ENCODE data around the gene GIGYF2. TPM values are rescaled to one million over a fixed set of nuclear protein-coding genes. Genes with fewer than 3 reads are reported as not detected.

GIGYF2 gene
- total and polyA plus RNA-seq, 8 donors = 7.1 to 158 (median 75.0) TPM

DNA sequence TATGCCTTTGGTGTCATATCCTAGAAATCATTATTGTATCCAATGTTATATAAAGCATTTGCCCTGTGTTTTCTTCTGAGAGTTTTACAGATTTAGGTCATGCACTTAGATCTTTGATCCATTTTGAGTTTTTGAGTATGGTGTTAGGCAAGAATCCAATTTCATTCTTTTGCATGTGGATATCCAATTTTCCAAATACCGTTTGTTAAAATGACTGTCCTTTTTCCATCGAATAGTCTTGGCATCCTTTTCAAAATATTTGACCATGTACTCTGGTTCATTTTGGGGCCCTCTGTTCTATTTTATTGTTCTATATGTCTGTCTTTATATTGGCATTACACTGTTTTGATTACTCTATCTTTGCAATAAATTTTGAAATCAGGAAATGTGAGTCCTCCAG, 103.0 kb downstream of the GIGYF2 start:
- Histone ChIP-seq H3K4me1 (peaks cover 0 to 3% (median 0%) of the 10 kb centered on the region in 4 donors), H3K27me3 (no peaks in the 10 kb centered on the region), H3K9me3 (peaks cover 0 to 15% (median 5%) of the 10 kb centered on the region in 4 donors), H3K36me3 (peaks cover 12 to 73% (median 68%) of the 10 kb centered on the region in 4 donors), H3K27ac (no peak overlapping the region), H3K4me3 (no peak overlapping the region)
- DNase-seq = no peak
- intact Hi-C loops (cut with DNase I; ENCODE audit: low total_unique reads) = no loop called here
- no peak for TF ChIP-seq EP300 (IDR thresholded peaks at IDR 0.05)
- TF ChIP-seq POLR2AphosphoS5 (IDR thresholded peaks at IDR 0.05) = no peak
- no peak for TF ChIP-seq POLR2A (IDR thresholded peaks at IDR 0.05)
- no peak for TF ChIP-seq CTCF (IDR thresholded peaks at IDR 0.05)
- 73 to 88% (median 88%) methylated on average over 2 of the region's 2 CpGs for WGBS, 5 donors

GRCh38 chr2:232802091-232802490, 105.0 kb downstream of the GIGYF2 start:
- no peak for TF ChIP-seq EP300 (IDR thresholded peaks at IDR 0.05)

GRCh38 chr2:232809349-232810124, 112.4 kb downstream of the GIGYF2 start:
- no peaks in the 10 kb centered on the region for H3K4me1 ChIP-seq
- no peaks in the 10 kb centered on the region for H3K27me3 ChIP-seq
- intact Hi-C loops (cut with DNase I; ENCODE audit: low total_unique reads) = no loop called here
- 86 to 95% (median 88%) methylated on average over 5 of the region's 5 CpGs for WGBS, 5 donors
- H3K4me3 ChIP-seq = no peak overlapping the region
- H3K27ac ChIP-seq = no peak overlapping the region
- TF ChIP-seq POLR2A (IDR thresholded peaks at IDR 0.05) (no peak), EP300 (IDR thresholded peaks at IDR 0.05) (no peak), CTCF (IDR thresholded peaks at IDR 0.05) (no peak), POLR2AphosphoS5 (IDR thresholded peaks at IDR 0.05) (no peak)
- no peaks in the 10 kb centered on the region for H3K9me3 ChIP-seq
- peaks cover 56 to 97% (median 89%) of the 10 kb centered on the region in 4 donors for H3K36me3 ChIP-seq
- DNase-seq = no peak

More at GRCh38 chr2:232802091-232802490, 105.0 kb downstream of the GIGYF2 start:
- H3K27me3 ChIP-seq = no peaks in the 10 kb centered on the region
- intact Hi-C loops (cut with DNase I; ENCODE audit: low total_unique reads) = no loop called here
- DNase-seq = no peak
- WGBS, 5 donors = 78 to 96% (median 95%) methylated on average over 3 of the region's 3 CpGs
- no peak overlapping the region for H3K4me3 ChIP-seq
- peaks cover 12 to 67% (median 66%) of the 10 kb centered on the region in 4 donors for H3K36me3 ChIP-seq
- peaks cover 0 to 3% (median 0%) of the 10 kb centered on the region in 4 donors for H3K4me1 ChIP-seq
- peaks cover 0 to 15% (median 5%) of the 10 kb centered on the region in 4 donors for H3K9me3 ChIP-seq
- no peak overlapping the region for H3K27ac ChIP-seq

DNA sequence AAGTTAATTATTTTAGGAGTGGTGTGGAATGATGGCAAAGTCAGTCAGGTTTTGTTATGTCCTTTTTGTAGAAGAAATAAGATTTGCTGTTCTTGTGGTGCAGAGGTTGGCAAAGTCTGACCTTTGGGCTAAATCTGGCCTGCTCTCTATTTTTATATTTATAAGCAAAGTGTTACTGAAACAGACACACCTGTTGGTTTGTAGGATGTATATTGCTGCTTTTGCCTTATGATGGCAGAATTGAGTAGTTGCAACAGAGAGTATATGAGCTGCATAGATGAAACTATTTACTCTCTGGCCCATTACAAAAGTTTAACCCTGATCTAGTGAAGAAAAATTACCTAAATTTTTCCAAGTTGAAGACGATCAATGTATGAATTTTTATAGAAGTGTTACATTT, 113.3 kb downstream of the GIGYF2 start:
- 92 to 98% (median 95%) methylated on average over 1 of the region's 1 CpG for WGBS, 5 donors
- H3K27ac ChIP-seq = no peak overlapping the region

More for the DNA sequence above, 113.3 kb downstream of the GIGYF2 start:
- peaks cover 60 to 98% (median 96%) of the 10 kb centered on the region in 4 donors for H3K36me3 ChIP-seq
- H3K27me3 ChIP-seq = no peaks in the 10 kb centered on the region
- intact Hi-C loops (cut with DNase I; ENCODE audit: low total_unique reads) = no loop called here
- H3K4me3 ChIP-seq = no peak overlapping the region
- no peak for TF ChIP-seq EP300 (IDR thresholded peaks at IDR 0.05)
- TF ChIP-seq POLR2A (IDR thresholded peaks at IDR 0.05) = no peak
- no peak for TF ChIP-seq CTCF (IDR thresholded peaks at IDR 0.05)
- no peak for TF ChIP-seq POLR2AphosphoS5 (IDR thresholded peaks at IDR 0.05)
- H3K4me1 ChIP-seq = peaks cover 0 to 8% (median 4%) of the 10 kb centered on the region in 4 donors
- H3K9me3 ChIP-seq = no peaks in the 10 kb centered on the region
- no peak for DNase-seq
